DND-41 (cell line): Measurements from ENCODE around the gene SETD9.

Experiments
- ATAC-seq: fragments of 200-7000 bp; cut with Tn5 transposase; 3 replicates; pipeline ENCODE4 v1.9.1; 2021; ENCODE audit warnings: low read depth; ENCODE audit not compliant: insufficient read depth
- DNase-seq: peaks from one replicate; pipeline ENCODE4 v3.0.0-alpha.2; 2020
- H2AFZ ChIP-seq: 2 replicates; pipeline ENCODE4 v1.6.0; 2012; ENCODE audit warnings: low read depth, low read length
- H3K27ac ChIP-seq: 2 replicates; pipeline ENCODE4 v1.5.1; 2012; ENCODE audit warnings: low read length, inconsistent platforms
- H3K27me3 ChIP-seq: fragments of 200-600 bp; sonication (generic); 2 replicates; pipeline ENCODE4 v1.6.0; 2012; ENCODE audit warnings: low read length, mild to moderate bottlenecking, inconsistent platforms; ENCODE audit not compliant: insufficient read depth, poor library complexity
- H3K36me3 ChIP-seq: 2 replicates; pipeline ENCODE4 v1.5.1; 2012; ENCODE audit warnings: low read length, inconsistent platforms; ENCODE audit not compliant: insufficient read depth
- H3K4me1 ChIP-seq: 2 replicates; pipeline ENCODE4 v1.5.1; 2012; ENCODE audit warnings: mild to moderate bottlenecking, low read length; ENCODE audit not compliant: insufficient read depth
- H3K4me2 ChIP-seq: 2 replicates; pipeline ENCODE4 v1.6.0; 2012; ENCODE audit warnings: mild to moderate bottlenecking, moderate library complexity, low read length, inconsistent platforms; ENCODE audit not compliant: insufficient read depth
- H3K4me3 ChIP-seq, 2 experiments: fragments of 200-600 bp in 1 of 2; shearing (Covaris generic) in 1 of 2; 2 replicates each; pipeline ENCODE4 v1.5.1; 2012 to 2016; ENCODE audit warnings: inconsistent platforms in 2 of 2, low read length in 2 of 2, mild to moderate bottlenecking in 2 of 2, low read depth in 1 of 2, moderate library complexity in 1 of 2
- H3K79me2 ChIP-seq: 2 replicates; pipeline ENCODE4 v1.6.0; 2012; ENCODE audit warnings: low read length, inconsistent platforms; ENCODE audit not compliant: insufficient read depth
- H3K9ac ChIP-seq: 2 replicates; pipeline ENCODE4 v1.6.0; 2012; ENCODE audit warnings: low read depth, mild to moderate bottlenecking, inconsistent platforms, low read length, moderate library complexity
- H3K9me3 ChIP-seq: 2 replicates; pipeline ENCODE4 v1.5.1; 2012; ENCODE audit warnings: low read length, moderate library complexity, mild to moderate bottlenecking, inconsistent platforms; ENCODE audit not compliant: insufficient read depth, severe bottlenecking
- H4K20me1 ChIP-seq: 2 replicates; pipeline ENCODE4 v1.6.0; 2012; ENCODE audit warnings: low read length; ENCODE audit not compliant: insufficient read depth
- CTCF ChIP-seq: IDR thresholded peaks from 2 replicates; pipeline ENCODE4 v1.5.1; 2012; ENCODE audit warnings: borderline replicate concordance, low read length, moderate library complexity, mild to moderate bottlenecking; ENCODE audit not compliant: poor library complexity, severe bottlenecking; ENCODE audit errors: extremely low read depth
- EZH2 ChIP-seq: IDR thresholded peaks from 3 replicates; pipeline ENCODE4 v1.6.1; 2012; ENCODE audit warnings: borderline replicate concordance, low read depth, mild to moderate bottlenecking, moderate library complexity, low read length, inconsistent platforms; ENCODE audit not compliant: severe bottlenecking

SETD9 gene

GRCh38 chr5:56938858-56939257, 29.5 kb downstream of the SETD9 start:
- Histone ChIP-seq H2AFZ (no peak overlapping the region), H3K27me3 (no peaks in the 10 kb centered on the region), H3K27ac (no peak overlapping the region), H3K79me2 (no peaks in the 10 kb centered on the region), H4K20me1 (peaks cover 15% of the 10 kb centered on the region; the same call in 1 of the 2 replicates), H3K4me2 (no peak overlapping the region), H3K4me1 (no peaks in the 10 kb centered on the region), H3K9ac (no peak overlapping the region), H3K9me3 (no peaks in the 10 kb centered on the region), H3K36me3 (peaks cover 94% of the 10 kb centered on the region), H3K4me3 (no peak overlapping the region)
- ATAC-seq (no peak), DNase-seq (no peak)
- no peak for TF ChIP-seq CTCF
- no peak for TF ChIP-seq EZH2

DNA sequence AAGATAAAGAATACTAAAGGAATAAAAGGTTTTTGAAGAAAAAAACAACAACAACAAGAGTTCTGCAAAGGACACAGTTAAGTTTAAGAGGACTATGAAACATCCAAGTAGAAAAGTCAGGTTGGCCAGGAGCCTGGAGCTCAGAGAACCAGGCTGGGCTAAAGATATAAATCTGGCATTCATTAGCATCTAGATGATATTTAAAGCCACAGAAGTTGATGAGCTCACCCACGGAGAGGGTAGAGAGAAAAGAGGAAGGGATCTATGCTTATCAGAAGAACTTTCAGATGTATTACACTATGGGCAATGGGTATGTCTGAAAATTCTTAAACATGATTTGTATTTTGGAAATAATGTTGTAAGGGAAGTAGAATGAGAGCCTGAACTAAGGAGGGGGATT, 32.6 kb downstream of the SETD9 start:
- no peak overlapping the region for H3K4me2 ChIP-seq
- DNase-seq, result no peak
- H3K36me3 ChIP-seq, result peaks cover 91% of the 10 kb centered on the region

GRCh38 chr5:56947052-56947451, 37.7 kb downstream of the SETD9 start:
- Histone ChIP-seq H3K4me3 (no peak overlapping the region), H3K79me2 (peaks cover 33% of the 10 kb centered on the region), H4K20me1 (peaks cover 17% of the 10 kb centered on the region), H3K4me1 (peaks cover 15% of the 10 kb centered on the region), H3K27ac (no peak overlapping the region), H3K9me3 (no peaks in the 10 kb centered on the region), H3K9ac (no peak overlapping the region), H2AFZ (no peak overlapping the region), H3K36me3 (peaks cover 56% of the 10 kb centered on the region), H3K4me2 (no peak overlapping the region), H3K27me3 (no peaks in the 10 kb centered on the region)
- no peak for ATAC-seq
- TF ChIP-seq EZH2, result no peak
- no peak for TF ChIP-seq CTCF
- no peak for DNase-seq

More for the DNA sequence above, 32.6 kb downstream of the SETD9 start:
- Histone ChIP-seq H3K79me2 (no peaks in the 10 kb centered on the region), H4K20me1 (peaks cover 16% of the 10 kb centered on the region; the same call in 1 of the 2 replicates), H3K4me3 (no peak overlapping the region), H3K9me3 (no peaks in the 10 kb centered on the region), H3K27me3 (no peaks in the 10 kb centered on the region), H2AFZ (no peak overlapping the region), H3K9ac (no peak overlapping the region), H3K4me1 (no peaks in the 10 kb centered on the region), H3K27ac (no peak overlapping the region)
- ATAC-seq, result no peak
- TF ChIP-seq EZH2, result no peak
- TF ChIP-seq CTCF, result no peak
